NCI-H2171 (cell line): ENCODE measurements around the gene SELENOO.
A peak's percentile ranks its signal among the peaks of the same experiment; 100 is the strongest.
"Not testable (repeated sequence)": the region's sequence is repeated elsewhere in the genome, so short reads cannot be mapped to it uniquely, and the experiment has no call there.

Source experiments
- DNase-seq: peaks from one replicate; lab custom pipeline; 2025; lab: John Stamatoyannopoulos, UW

SELENOO gene, protein sequence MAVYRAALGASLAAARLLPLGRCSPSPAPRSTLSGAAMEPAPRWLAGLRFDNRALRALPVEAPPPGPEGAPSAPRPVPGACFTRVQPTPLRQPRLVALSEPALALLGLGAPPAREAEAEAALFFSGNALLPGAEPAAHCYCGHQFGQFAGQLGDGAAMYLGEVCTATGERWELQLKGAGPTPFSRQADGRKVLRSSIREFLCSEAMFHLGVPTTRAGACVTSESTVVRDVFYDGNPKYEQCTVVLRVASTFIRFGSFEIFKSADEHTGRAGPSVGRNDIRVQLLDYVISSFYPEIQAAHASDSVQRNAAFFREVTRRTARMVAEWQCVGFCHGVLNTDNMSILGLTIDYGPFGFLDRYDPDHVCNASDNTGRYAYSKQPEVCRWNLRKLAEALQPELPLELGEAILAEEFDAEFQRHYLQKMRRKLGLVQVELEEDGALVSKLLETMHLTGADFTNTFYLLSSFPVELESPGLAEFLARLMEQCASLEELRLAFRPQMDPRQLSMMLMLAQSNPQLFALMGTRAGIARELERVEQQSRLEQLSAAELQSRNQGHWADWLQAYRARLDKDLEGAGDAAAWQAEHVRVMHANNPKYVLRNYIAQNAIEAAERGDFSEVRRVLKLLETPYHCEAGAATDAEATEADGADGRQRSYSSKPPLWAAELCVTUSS

DNA sequence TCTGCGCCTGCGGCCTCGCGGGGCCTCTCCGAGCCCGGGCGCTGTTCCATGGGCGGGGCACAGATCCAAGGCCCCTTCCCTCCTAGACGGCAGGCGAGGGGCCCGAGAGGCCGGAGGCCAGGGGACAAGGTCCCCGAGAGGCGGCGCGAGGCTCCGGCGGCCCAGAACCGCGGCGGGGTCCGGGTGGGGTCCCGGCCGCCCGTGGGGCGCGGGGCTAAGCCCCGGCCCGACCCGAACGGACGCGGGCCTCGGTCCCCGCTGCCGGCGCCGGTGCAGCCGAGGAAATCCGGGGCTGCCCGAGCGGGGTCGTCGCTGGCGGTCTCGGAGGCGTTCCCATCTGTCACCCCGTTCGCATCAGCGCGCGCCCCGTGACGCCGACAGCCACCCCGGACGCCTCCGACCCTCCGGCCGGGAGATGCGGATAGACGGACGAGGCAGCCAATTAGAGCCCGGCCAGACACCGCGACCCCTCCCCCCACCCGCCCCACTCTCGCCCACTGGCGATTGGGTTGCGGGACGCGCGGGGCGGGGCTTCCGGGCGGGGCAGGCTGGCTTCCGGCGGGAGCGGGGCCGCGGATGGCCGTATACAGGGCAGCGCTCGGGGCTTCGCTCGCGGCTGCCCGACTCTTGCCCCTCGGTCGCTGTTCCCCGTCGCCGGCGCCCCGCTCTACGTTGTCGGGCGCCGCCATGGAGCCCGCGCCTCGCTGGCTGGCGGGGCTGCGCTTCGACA, at the start of gene SELENOO:
Gene SELENOO (plus strand): TSS at position 551 of the 730 bp plus-strand sequence. CDS start 26 bp downstream, at position 577.
- peak; percentile 95 for DNase-seq

- no peak for DNase-seq
Measured at GRCh38 chr22:50151571-50152537, 49.0 kb upstream of the SELENOO start.

DNA sequence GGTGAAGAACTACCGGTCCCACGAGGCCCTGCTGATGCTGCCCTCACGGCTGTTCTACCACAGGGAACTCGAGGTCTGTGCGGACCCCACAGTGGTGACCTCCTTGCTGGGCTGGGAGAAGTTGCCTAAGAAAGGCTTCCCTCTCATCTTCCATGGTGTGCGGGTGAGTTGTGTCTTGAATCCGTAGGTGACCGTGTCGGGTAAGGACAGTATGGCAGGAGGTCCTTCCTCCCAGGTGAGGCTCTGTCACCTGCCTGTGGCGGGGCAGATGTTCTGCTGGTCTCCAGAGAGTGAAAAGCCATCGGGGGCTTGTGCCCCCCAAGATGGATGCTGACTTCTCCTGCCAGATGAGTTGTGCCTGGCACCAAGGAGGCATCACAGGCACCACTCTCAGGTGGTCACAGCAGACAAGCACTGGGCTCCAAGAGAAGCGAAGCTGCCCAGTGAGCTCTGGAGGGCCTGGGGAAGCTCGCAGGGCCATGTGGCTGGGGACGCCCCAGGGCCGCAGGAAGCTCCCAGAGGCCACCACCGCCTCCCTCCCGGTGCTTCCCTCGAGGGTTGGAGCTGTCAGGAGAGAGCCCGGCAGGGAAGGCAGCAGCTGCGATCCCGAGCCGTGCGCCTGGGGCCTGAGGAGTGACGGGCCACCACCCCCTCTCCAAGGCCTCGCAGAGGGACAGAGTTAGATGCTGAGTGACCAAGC, 47.6 kb upstream of the SELENOO start:
- no peak for DNase-seq

DNA sequence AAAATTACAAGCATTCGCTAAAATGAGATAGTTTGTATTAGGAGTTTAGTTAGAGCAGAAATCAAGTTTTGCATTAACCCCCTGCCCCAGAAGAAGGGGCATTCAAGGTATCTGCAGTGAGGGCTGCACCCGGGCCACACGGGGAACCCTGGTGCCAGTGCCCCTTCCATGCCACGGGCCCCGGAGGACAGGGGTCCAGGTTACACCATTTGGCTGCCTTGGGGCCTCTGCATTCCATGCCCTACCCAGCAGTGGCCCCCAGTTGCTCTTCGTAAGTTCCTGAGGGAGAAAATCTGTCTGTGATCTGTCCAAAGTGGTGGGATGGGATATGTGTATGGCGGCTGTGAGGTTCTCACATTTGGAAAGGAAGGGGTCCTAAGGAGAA, 47.1 kb upstream of the SELENOO start:
- DNase-seq = no peak

- DNase-seq = peak; percentile 43
Measured at GRCh38 chr22:50157709-50158375, 43.0 kb upstream of the SELENOO start.

DNA sequence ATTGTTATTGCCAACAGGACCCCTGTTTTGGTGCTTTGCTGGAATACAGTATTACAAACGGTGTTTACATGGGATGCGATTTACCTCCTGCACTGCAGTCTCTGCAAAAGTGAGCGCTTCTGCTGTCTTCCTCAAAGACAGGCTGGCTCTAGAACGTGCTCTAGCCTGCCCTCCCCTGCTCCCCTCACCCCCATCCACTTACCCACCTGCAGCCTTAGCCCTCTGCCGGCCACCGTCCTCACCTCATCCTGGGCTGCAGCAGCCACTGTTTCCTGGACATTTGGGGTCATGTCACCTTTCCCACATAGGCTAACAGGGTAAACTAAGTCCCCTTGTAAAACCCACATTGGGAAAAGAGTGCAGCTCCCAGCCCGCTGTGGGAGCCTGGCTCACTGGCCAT, 39.9 kb upstream of the SELENOO start:
- DNase-seq = no peak

GRCh38 chr22:50161508-50162390, 39.1 kb upstream of the SELENOO start:
- DNase-seq = no peak

DNA sequence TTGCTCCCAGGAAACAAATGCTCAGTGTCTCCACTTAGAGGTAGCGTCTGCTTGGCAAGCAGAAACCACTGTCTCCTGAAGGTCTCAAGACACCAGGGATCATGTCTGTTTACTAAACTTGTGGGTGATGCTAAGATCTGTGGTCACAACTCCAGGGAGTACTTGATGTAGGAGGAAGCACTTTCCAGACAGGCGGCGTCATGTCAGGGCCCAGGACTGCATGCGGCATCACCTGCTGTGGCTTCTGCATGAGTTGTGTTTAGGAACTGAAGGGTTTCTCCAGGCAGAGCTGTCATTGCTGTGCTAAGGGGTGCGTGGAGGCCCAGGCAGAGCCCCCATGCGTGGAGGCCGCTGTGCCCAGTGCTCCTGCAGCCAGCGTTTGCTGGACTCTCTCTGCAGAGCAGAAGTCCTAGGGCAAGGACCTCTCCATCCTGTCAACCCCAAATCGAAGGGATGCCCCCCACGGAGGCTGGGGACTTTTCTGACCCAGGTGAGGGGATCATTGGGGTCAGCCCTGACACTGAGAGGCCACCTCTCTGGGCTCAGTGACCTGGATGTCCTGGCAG, 38.3 kb upstream of the SELENOO start:
- no peak for DNase-seq

- no peak for DNase-seq
Measured at GRCh38 chr22:50165436-50166123, 35.2 kb upstream of the SELENOO start.

DNA sequence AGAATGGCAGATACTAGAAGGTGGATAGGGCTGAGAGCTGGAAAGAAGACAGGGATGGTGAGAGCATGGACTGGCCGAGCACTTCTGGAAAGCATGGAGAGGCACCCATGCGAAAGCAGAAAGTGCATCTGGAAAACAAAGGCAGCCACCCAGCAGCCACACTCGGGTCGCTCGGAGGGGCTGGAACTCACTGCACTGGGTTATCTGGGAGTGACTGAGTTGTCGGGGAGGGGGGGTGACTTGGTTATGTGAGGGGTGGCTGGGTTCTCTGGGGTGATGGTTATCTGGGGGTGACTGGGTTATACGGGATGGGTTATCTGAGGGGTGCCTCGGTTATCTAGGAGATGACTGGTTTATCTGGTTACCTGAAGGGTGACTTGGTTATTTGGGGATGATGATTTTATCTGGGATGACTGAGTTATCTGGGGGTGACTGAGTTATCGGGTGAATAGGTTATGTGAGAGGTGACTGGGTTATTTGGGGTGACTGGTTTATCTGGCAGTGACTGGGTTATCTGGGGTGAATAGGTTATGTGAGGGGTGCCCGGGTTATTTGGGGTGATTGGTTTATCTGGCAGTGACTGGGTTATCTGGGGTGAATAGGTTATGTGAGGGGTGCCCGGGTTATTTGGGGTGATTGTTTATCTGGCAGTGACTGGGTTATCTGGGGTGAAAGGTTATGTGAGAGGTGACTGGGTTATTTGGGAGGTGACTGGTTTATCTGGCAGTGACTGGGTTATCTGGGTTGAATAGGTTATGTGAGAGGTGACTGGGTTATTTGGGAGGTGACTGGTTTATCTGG, 32.9 kb upstream of the SELENOO start:
- no peak for DNase-seq

GRCh38 chr22:50168490-50169180, 32.2 kb upstream of the SELENOO start:
- DNase-seq = not testable (repeated sequence)

- no peak for DNase-seq
Measured at GRCh38 chr22:50169181-50169759, 31.5 kb upstream of the SELENOO start.

- DNase-seq = peak; percentile 52
Measured at GRCh38 chr22:50169774-50170341, 31.0 kb upstream of the SELENOO start.

DNA sequence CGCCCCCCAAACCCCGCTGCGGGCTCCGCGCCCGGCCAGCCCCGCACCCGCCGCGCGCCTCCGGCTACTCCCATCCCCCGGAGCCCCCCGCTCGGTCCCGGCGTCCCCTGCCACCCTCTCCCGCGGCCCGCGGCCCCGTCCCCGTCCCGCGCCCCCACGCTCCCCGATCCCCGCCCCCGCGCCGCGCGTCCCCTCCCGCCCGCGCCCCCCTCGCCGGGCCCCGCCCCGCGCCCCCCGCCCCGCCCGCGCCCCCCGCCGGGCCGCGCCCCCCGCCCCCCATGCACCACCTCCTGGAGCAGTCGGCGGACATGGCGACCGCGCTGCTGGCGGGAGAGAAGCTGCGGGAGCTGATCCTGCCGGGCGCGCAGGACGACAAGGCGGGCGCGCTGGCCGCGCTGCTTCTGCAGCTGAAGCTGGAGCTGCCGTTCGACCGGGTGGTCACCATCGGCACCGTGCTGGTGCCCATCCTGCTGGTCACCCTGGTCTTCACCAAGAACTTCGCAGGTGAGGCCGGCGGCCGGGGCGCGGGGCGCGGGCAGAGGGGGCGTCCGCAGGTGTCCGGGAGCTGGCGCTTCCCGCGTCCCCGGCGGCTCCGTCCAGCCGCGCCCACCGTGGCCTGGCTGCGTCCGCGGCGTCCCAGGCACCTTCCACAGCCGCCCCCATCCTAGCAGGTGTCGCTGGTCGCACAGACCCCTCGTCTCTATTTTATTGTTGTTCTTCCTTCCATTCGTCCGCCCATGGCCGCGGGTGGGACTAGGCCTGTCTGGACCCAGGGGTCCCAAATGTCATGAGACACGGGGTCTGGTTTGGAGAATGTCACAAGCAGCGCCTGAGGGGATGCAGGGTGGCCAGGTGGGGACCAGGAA, 30.1 kb upstream of the SELENOO start, which contains the start of gene PANX2:
Gene PANX2 (plus strand): TSS at position 279 of the 866 bp plus-strand sequence. CDS start 0 bp downstream, at position 279.
- DNase-seq = peak; percentile 39
